GM13977 (cell line): ENCODE data around the gene CCDC121.
A peak's percentile ranks its signal among the peaks of the same experiment; 100 is the strongest.

Experiments
- DNase-seq: peaks from one replicate; pipeline ENCODE4 v3.0.0; 2012; ENCODE audit warnings: low spot score
- CTCF ChIP-seq: IDR thresholded peaks from 2 replicates; pipeline ENCODE4 v1.5.1; 2012; ENCODE audit warnings: mild to moderate bottlenecking, control low read depth; ENCODE audit not compliant: insufficient read depth; ENCODE audit errors: extremely low read depth, missing control alignments
- in situ Hi-C: fragments of 300-500 bp; cut with MboI; formaldehyde crosslinking; loops from one replicate; pipeline ENCODE4 v1.12.0; 2022; ENCODE audit warnings: low sequenced_read_pairs, low pct_unique_long_range_greater_than_20kb, mixed read lengths, inconsistent platforms; ENCODE audit not compliant: unreplicated experiment

Gene CCDC121

GRCh38 chr2:27582695-27583389 is 46.0 kb downstream of the CCDC121 start, which contains the start of gene ZNF512:
Gene ZNF512, plus strand, starts transcription at chr2:27583042. Its CDS starts 71 bp downstream, at chr2:27583113.
- DNase-seq = peak; percentile 87
- TF ChIP-seq CTCF = no peak
- in situ Hi-C loops = no loop called here

DNA sequence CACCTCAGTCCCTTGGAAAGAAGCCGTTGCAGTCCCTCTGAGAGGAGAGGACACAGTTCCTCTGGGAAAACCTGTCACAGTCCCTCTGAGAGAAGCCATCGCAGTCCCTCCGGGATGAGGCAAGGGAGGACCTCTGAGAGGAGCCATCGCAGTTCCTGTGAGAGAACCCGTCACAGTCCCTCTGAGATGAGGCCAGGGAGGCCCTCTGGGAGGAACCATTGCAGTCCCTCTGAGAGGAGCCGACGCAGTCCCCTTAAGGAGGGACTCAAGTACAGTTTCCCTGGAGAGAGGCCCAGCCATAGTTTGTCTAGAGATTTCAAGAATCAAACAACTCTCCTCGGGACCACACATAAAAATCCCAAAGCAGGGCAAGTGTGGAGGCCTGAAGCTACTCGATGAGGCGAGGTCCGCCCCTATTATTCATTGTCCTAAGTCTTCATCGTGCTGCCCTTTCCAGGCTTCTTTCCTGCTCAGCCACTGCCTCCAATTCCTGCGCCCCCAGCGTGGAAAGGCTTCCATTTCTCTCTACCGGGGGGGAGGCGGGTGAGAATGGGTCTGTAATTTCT is 46.6 kb downstream of the CCDC121 start:
- no peak for TF ChIP-seq CTCF
- in situ Hi-C loops = no loop called here
- no peak for DNase-seq

DNA sequence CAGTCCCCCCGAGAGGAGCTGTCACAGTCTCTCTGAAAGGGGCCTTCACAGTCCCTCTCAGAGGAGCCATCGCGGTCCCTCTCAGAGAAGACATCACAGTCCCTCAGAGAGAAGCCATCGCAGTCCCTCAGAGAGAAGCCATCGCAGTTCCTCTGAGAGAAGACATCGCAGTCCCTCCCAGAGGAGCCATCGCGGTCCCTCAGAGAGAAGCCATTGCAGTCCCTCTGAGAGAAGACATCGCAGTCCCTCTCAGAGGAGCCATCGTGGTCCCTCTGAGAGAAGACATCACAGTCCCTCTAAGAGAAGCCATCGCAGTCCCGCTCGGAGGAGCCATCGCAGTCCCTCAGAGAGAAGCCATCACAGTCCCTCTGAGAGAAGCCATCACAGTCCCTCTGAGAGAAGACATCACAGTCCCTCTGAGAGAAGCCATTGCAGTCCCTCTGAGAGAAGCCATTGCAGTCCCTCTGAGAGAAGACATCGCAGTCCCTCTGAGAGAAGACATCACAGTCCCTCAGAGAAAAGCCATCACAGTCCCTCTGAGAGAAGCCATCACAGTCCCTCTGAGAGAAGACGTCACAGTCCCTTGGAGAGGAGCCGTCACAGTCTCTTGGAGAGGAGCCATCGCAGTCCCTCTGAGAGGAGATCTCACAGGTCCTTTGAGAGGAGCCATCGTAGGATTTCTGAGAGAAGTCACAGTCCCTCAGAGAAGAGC is 47.2 kb downstream of the CCDC121 start:
- in situ Hi-C loops = no loop called here
- TF ChIP-seq CTCF = no peak
- DNase-seq = no peak
